ENCODE measurements around the gene TARBP1. TPM values are rescaled to one million over a fixed set of nuclear protein-coding genes. Genes with fewer than 3 reads are reported as not detected.

The TARBP1 gene
- total and polyA plus RNA-seq, 2 of the 13 experiments (the other 11 are each of a cell fraction or from before 2014, with no cell fraction given), result 37.7 to 67.0 TPM

GRCh38 chr1:234402939-234403338, 76.0 kb downstream of the TARBP1 start:
- TF ChIP-seq ATF7 (IDR thresholded peaks at IDR 0.05) (peak; percentile 62), ATF7 (CRISPR knock-in tag; IDR thresholded peaks at IDR 0.05) (no peak), KDM4B (CRISPR knock-in tag; IDR thresholded peaks at IDR 0.05) (no peak), ZNF331 (CRISPR knock-in tag; IDR thresholded peaks at IDR 0.05) (no peak), HOXA5 (CRISPR knock-in tag; IDR thresholded peaks at IDR 0.05) (no peak)
- ATAC-seq (no peak), FAIRE-seq (no peak), DNase-seq (ENCODE audit: low spot score) (no peak)
- H3K36me3 ChIP-seq (replicated peaks in 1 of 2; ENCODE audit: control insufficient read depth in 1 of 2, insufficient read depth in 2 of 2, low read length in 2 of 2), result peaks cover 3 to 16% of the 10 kb centered on the region in 2 experiments; a peak in 4 of 5 replicates
- in situ Hi-C loops (cut with HindIII; ENCODE audit: extremely low pct_ligation_motif_present, low pct_unique_long_range_greater_than_20kb), result no loop called here
- no TSS peak for BruUV-seq (replicated peaks)
- ChIA-PET CTCF (ENCODE audit: low intra/inter-chr PET ratio, low total read pairs) (no interaction called here), POLR2A (no interaction called here)
- no peak overlapping the region for H2AFZ ChIP-seq (ENCODE audit: low read length)
- no peaks in the 10 kb centered on the region for H3K79me2 ChIP-seq (ENCODE audit: insufficient read depth, low read length)
- H3K4me3 ChIP-seq (replicated peaks in 1 of 3; ENCODE audit: insufficient read depth in 1 of 3, low read depth in 2 of 3, low read length in 3 of 3), result no peak overlapping the region
- intact Hi-C loops (cut with micrococcal nuclease; ENCODE audit: unreplicated experiment), result no loop called here
- H4K20me1 ChIP-seq (ENCODE audit: insufficient read depth, low read length), result no peaks in the 10 kb centered on the region; the same call in 1 of the 2 replicates
- 98% methylated on average over 3 of the region's 3 CpGs for WGBS (ENCODE audit: low lambda C conversion rate)
- no peak overlapping the region for H3K27ac ChIP-seq (ENCODE audit: extremely low read length, insufficient read depth, low read length)
- H3K4me2 ChIP-seq (ENCODE audit: low read depth, low read length), result no peak overlapping the region
- no peak overlapping the region for H3K9ac ChIP-seq (ENCODE audit: insufficient read depth, low read depth, low read length)
- no peaks in the 10 kb centered on the region for H3K9me3 ChIP-seq (ENCODE audit: low read length)
- peaks cover 4% of the 10 kb centered on the region; the same call in 1 of the 2 replicates for H3K4me1 ChIP-seq (ENCODE audit: insufficient read depth, low read length)
- H3K27me3 ChIP-seq (ENCODE audit: control insufficient read depth in 1 of 2, insufficient read depth in 2 of 2, low read length in 2 of 2), result no peaks in the 10 kb centered on the region

GRCh38 chr1:234401658-234402057, 77.3 kb downstream of the TARBP1 start:
- in situ Hi-C loops (cut with HindIII; ENCODE audit: extremely low pct_ligation_motif_present, low pct_unique_long_range_greater_than_20kb) (no loop called here), intact Hi-C loops (cut with micrococcal nuclease; ENCODE audit: unreplicated experiment) (no loop called here)
- Histone ChIP-seq H3K4me3 (replicated peaks in 1 of 3; ENCODE audit: insufficient read depth in 1 of 3, low read depth in 2 of 3, low read length in 3 of 3) (no peak overlapping the region), H3K27me3 (ENCODE audit: control insufficient read depth in 1 of 2, insufficient read depth in 2 of 2, low read length in 2 of 2) (no peaks in the 10 kb centered on the region), H4K20me1 (ENCODE audit: insufficient read depth, low read length) (no peaks in the 10 kb centered on the region; the same call in 1 of the 2 replicates), H3K9ac (ENCODE audit: insufficient read depth, low read depth, low read length) (no peak overlapping the region), H2AFZ (ENCODE audit: low read length) (no peak overlapping the region), H3K9me3 (ENCODE audit: low read length) (no peaks in the 10 kb centered on the region), H3K4me2 (ENCODE audit: low read depth, low read length) (no peak overlapping the region), H3K36me3 (replicated peaks in 1 of 2; ENCODE audit: control insufficient read depth in 1 of 2, insufficient read depth in 2 of 2, low read length in 2 of 2) (peaks cover 3 to 16% of the 10 kb centered on the region in 2 experiments; a peak in 4 of 5 replicates), H3K27ac (ENCODE audit: extremely low read length, insufficient read depth, low read length) (no peak overlapping the region), H3K4me1 (ENCODE audit: insufficient read depth, low read length) (peaks cover 4% of the 10 kb centered on the region; the same call in 1 of the 2 replicates), H3K79me2 (ENCODE audit: insufficient read depth, low read length) (no peaks in the 10 kb centered on the region)
- DNase-seq (ENCODE audit: low spot score) (no peak), FAIRE-seq (no peak), ATAC-seq (no peak)
- CTCF ChIA-PET (ENCODE audit: low intra/inter-chr PET ratio, low total read pairs), result no interaction called here
- POLR2A ChIA-PET, result no interaction called here
- WGBS (ENCODE audit: low lambda C conversion rate), result 97% methylated on average over 3 of the region's 3 CpGs
- no TSS peak for BruUV-seq (replicated peaks)
- TF ChIP-seq ZNF280B (CRISPR knock-in tag; IDR thresholded peaks at IDR 0.05; ENCODE audit: borderline replicate concordance) (no peak), ZNF225 (CRISPR knock-in tag; IDR thresholded peaks at IDR 0.05) (no peak), ZNF616 (CRISPR knock-in tag; IDR thresholded peaks at IDR 0.05; ENCODE audit: low read depth) (no peak), ZNF883 (CRISPR knock-in tag; IDR thresholded peaks at IDR 0.05; ENCODE audit: not compliant biosample characterization) (no peak), PAX8 (CRISPR knock-in tag; IDR thresholded peaks at IDR 0.05; ENCODE audit: borderline replicate concordance) (no peak), ELK4 (CRISPR knock-in tag; IDR thresholded peaks at IDR 0.05; ENCODE audit: borderline replicate concordance) (no peak), ZNF138 (CRISPR knock-in tag; IDR thresholded peaks at IDR 0.05; ENCODE audit: low read depth) (no peak), PAXIP1 (CRISPR knock-in tag; conservative IDR thresholded peaks at IDR 0.05) (no peak), ZNF430 (CRISPR knock-in tag; IDR thresholded peaks at IDR 0.05) (no peak)
